HK-2 (cell line): Measurements from ENCODE around the gene PARM1.

Experiments used
- DNase-seq: peaks from one replicate; pipeline ENCODE4 v3.0.0-alpha.2; 2018; ENCODE audit not compliant: unreplicated experiment

The PARM1 gene, protein sequence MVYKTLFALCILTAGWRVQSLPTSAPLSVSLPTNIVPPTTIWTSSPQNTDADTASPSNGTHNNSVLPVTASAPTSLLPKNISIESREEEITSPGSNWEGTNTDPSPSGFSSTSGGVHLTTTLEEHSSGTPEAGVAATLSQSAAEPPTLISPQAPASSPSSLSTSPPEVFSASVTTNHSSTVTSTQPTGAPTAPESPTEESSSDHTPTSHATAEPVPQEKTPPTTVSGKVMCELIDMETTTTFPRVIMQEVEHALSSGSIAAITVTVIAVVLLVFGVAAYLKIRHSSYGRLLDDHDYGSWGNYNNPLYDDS

DNA sequence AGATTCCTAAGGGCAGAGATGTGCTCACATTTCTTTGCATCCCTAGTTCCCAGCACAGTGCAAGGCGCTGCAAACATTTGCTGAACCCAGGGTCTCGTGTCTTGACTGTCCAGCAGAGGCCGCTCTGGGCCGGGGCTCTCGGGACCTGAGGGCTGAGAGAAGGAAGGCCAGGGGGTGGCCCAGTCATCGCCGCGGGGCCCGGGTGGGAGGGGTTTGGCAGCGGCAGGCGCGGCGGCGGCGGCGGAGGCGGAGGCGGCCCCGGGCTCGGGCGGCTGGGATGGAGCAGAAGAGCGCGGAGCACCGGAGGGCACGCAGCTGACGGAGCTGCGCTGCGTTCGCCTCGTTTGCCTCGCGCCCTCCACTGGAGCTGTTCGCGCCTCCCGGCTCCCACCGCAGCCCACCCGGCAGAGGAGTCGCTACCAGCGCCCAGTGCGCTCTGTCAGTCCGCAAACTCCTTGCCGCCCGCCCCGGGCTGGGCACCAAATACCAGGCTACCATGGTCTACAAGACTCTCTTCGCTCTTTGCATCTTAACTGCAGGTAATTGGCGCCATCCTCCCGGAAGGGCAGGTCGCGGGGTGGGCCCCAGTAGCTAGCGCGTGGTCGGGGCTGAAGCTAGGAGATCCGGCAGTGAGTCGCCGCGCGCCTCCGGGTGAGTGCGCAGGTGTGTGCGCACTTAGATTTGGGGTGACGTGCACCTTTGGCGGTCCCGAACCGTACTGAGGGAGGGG is at the start of gene PARM1:
Gene PARM1, plus strand, starts transcription at position 285 of the 730 bp plus-strand sequence. Its CDS starts 212 bp downstream, at position 497.
- DNase-seq, result peak; percentile 88

DNA sequence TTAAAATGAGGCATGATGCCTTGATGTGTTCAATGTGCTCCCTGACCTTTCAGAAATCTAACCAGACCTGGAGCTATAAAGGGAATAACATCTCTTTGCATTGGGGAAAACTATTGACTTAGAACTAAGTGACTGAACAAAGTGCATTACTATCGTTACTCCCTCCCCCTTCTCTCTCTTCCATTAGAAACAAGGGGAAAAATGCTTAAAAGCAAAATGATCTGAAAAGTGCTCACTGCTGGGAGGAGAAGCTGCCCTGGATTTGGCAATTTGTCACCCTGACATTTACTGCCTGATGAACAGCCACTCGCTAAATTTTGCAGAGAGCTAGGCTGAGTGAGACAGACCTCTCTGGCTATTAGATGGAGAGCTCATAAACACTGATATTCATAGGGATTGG is 48.6 kb upstream of the PARM1 start:
- no peak for DNase-seq

DNA sequence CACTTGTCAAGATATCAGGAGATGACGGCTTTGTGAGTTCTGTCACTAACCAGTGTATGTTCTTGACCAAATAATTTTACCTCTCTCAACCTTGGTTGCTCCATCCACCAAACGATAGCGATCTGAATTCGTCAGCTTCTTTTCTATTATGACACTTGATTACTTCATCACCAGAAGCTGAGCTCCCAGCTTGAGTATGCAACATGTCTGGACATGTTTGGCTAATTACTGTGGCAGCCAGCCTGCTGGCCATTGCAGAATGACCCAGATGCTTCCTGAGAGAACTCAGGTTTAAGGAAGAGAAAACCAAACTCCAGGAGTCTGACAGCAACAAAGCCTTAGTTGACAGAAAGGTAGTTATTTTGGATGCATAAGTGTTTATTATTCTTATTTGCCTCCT is 46.4 kb upstream of the PARM1 start:
- no peak for DNase-seq

DNA sequence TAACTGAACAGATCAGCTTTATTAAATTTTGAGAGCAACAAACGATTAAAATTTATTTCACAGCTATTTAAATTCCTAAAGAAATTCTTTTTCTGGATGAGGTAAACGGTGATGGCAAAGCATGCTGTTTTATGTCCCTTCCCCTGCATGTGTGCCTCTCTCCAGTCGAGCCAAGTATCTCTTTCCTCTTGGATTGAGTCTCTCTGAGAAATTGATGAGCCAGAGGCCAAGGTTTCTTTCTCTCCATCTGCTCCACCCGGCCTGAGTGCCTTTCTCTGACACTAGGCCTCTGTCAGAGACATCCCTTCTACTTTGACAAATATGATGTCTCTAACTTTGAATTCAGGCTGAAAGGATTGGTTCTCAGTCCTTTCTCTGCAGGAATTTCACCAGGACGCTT is 42.6 kb upstream of the PARM1 start:
- no peak for DNase-seq

DNA sequence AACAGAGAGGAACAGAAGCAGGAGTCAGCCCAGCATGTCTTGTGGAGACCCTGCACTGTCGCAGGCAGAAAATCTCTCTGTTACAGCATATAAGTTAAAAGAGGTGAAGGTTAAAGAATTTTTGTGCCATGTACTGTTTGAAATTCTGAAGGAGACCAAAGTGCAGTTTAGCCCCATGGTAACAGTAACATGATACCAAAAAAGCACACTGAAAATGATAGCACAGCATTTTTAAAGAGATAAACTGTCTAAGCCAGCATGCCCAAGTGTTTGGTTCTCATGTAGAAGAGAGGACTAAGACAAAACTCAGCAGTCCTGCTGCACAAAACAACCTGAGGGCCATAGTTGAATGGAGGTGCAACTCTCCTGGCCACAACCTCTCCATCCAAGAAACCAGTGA is 41.9 kb upstream of the PARM1 start:
- no peak for DNase-seq

DNA sequence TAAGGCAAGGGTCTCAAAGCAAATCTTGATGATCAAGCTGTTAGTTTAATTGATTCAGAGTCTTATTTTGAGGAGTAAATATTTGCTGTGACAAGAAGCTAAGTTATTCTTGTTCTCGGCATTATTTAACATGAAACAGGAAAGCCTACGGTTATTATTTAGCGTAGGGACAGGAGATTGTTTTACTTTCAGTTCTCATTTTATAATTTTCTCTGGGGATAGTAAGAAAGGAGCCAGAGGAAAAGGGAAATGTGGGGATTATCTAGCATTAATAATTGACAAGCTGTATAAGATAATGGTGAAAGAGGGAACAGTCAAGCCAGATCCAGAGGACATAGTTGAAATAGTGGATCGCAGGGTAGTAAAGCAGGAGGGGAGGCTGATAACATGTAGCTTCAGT is 39.7 kb upstream of the PARM1 start:
- DNase-seq, result no peak

DNA sequence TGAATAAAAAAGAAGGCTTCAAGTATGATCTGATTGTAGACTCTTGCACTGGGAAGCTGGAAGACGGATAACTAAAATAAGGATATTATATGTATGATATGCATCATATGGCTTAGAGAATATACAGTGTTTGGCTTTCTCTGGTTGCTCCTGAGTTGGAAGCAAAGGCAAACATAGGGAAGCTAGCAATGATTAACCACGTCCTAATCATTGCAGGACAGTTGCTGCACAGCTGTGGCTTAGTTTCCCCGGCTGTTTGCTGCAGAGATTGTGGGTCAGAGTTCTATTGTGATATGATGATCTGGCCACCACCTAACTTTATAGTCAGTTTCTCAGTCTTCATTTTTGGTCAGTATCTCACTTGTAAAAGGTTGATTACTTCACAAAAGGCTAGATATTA is 36.3 kb upstream of the PARM1 start:
- DNase-seq, result no peak

DNA sequence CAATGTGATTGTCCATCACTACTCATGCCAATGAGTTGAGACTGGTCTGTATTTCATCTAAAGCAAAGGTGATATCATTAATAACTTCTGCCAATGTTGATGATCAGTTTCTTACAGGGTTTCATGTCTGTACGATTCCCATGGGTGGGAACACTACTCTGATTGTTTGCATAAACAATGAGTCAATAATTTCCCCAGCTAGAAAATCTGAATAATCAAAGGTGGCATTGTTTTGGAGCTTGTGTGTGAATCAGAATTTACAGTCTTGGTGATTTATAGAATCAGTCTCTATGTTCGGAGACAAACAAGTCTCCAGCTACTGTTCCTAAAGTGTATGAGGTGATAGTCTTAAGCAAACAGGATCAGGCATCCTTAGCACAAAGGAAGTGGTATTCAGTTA is 35.5 kb upstream of the PARM1 start:
- no peak for DNase-seq

DNA sequence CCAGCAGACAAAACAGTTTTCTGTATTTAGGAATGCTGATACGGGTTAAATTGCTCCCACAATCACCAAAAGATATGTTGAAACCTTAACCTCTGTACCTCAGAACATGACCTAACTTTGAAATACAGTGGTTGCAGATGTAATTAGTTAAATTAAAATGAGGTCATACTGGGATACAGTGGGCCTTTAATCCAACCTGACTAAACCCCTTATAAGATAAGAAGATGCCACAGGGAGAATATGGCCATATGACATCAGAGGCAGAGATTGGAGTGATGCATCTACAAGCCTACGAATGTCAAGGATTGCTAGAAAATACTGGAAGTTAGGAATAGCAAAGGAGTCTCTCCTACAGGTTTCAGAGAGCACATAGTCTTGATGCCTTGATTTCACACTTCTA is 32.1 kb upstream of the PARM1 start:
- DNase-seq, result no peak

DNA sequence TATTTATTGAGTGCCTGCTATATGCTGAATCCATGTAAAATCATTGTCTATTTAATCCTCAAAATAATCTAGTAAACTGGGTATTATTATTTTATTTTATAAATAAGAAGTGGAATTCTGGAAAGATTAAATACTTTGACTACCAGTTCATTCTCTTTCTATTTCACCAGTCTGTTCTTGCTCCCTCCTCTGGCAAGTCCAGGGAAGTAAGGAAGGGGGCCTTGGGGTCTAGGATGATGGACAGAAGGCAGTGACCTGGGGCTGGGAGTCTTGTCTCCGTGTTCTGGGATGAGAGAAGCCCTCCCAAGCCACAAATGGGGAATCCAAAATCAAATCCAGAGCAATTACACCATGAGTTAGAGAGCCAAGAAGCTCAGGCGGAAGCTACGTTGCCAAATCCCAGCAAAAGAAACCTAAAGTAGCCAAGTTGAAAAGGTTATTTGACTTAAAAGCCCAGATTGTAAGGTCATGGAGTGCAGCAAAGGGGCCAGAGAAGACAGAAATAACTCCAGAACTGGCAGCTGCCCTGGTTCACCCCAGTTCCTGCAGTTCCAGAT is 28.3 kb upstream of the PARM1 start:
- no peak for DNase-seq

DNA sequence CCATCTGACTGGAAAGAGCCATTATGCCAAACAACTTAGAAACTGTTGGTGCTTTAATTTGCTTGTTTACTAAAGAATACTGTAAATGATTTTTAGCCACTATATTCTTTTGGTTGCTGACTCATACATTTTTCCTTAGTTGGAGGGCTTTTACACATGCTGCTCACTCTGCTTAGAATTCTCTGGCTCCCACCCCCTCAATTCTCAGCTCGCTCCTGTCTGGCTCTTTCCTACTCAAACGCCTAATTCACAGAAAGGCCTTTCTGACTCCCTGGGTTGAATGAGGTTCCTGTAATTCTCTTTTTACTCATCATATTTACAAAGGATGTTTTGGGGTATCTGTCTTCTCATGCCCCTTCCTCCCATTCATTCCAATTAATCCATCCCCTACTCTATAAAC is 26.1 kb upstream of the PARM1 start:
- no peak for DNase-seq

DNA sequence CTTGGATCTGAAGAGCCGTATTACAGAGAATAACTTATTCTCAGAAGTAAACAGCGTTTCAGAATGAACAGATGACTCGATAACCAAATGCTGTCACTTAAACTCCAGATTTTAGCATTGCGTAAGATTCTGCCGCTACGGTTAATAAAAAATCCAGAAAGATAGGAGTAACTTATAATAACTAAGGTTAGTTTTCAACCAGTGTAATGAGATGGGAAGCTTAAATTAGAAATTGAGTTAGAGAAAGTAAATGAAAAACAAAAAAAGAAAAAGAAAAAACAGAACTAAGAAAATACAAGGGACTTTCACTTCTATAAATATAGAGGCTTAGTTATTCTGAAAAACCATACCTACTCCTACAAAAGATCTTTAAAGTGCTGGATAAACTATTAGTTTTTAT is 13.1 kb upstream of the PARM1 start:
- no peak for DNase-seq

DNA sequence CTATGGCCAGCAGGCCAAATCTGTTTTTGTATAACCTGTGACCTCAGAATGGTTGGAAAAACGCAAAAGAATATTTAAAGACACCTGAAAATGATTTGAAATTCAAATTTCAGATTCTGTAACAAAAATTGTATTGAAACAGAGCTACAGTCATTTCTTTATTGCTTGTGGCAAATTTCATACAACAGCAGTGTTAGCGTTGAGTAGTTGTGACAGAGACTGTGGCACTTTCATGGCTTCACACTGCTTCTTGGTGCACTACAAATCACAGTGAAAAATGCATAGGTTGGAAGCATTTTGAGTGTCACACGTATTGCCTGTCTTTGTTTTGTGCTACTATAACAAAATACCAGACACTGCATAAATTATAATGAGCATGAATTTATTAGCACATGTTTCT is 12.2 kb upstream of the PARM1 start:
- DNase-seq, result no peak

DNA sequence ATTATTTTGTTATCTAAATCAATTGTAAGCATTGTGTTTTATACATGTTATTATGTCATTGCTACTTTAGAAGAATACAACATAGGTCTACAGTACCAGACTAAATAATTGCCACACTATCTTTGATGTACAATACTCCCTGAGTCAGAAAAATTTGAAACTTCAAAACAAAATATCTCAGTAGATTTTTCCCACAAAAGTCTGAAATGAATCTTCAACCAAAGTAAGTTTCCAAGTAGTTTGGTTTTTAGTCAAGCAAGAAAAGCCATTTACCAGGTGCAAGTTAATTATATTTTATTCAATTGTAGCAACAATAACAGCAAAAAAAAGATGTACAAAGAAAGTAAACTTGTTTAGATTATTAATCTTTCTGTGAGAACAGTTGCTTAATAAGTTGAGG is 11.4 kb upstream of the PARM1 start:
- DNase-seq, result no peak

DNA sequence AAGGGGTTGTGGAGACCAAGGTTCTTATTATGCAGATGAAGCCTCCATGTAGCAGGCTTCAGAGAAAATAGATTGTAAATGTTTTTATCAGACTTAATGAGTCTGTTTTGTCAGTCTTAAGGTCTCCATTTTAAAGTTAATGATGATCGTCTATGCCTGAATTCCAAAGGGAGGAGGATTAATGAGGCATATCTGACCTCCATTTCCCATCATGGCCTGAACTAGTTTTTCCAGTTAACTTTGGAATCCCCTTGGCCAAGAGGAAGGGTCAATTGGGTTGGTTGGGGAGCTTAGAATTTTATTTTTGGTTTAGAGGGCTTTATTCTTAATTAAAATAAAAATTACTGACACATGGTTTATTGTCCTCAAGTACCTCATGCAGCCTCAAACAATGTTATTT is 6.9 kb upstream of the PARM1 start:
- no peak for DNase-seq

DNA sequence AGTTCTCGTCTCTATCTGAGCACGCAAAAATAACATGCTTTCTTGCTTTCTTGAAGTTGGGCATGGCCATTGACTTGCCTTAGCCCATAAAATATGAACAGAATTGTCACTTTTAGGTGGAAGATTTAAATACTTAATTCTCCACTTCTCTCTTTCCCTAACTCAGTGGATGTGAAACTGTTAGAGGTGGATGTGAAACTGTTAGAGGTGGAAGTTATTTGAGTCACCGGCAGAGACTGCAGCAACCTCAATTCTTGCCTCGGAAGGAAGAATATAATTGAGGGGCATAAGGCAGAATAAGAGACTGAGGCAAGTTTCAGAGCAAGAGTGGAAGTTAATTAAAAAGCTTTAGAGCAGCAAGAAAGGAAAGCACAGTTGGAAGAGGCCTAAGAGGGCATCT is 2.8 kb upstream of the PARM1 start:
- no peak for DNase-seq

DNA sequence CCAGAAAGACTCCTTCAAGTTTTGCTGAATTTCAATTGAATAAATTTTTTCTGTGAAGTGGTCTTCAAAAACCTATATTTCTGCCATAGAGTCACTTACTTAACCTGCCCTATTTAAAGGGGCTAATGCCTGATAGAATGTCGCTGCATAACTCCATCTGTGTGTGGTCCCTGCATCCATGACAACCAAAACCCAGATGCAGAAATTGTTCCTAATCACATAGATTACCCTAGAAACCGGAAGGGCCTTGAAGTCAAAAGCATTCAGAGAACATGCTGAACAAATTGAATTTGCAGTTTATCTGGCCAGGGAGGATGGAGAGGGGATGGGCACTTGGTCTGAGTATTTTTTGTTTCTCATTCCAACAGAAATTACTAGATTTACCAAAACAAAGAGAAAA is 1.5 kb upstream of the PARM1 start:
- DNase-seq, result no peak

DNA sequence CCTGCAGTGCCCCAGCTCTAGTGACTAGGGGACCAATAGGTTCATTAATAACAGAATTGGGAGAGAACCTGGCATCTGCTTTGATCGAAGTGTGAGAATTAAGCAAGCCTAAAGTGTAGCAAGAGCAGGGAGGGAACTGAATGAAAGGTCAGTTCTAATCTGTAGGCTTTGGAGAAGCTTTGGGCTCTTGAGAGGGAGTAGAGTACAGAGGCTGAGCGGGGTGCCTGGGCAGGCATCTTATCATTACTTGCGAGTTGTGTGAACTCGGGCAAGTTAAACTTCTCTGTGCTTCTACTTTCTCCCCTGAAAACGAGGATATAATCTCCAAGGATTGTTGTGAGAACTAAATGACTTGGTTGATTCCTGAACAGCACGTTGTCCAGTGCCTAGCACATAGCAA is 906 bp upstream of the PARM1 start:
- no peak for DNase-seq

DNA sequence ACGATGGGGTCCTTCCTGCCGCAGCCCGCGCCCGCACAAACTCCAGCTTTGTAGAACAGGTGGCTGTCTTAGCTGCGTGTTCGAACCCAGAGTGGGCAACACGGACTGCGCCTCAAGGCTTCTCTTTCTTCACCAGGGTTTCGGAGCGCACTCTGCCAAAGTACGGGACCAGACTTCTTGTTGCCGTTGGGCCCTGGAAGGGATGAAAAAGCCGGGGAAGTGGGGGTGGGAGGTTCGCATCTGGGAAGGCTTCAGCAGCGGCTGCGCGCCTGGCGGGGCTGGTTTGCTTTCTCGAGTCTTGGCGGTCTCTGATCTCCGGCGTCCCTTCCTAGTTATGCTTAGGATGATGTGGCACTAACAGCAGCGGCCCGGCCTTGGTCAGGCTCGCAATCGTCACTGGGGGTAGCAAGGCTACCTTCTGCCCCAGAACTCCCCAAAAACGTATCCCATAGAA is 673 bp downstream of the PARM1 start:
- peak; percentile 5 for DNase-seq

DNA sequence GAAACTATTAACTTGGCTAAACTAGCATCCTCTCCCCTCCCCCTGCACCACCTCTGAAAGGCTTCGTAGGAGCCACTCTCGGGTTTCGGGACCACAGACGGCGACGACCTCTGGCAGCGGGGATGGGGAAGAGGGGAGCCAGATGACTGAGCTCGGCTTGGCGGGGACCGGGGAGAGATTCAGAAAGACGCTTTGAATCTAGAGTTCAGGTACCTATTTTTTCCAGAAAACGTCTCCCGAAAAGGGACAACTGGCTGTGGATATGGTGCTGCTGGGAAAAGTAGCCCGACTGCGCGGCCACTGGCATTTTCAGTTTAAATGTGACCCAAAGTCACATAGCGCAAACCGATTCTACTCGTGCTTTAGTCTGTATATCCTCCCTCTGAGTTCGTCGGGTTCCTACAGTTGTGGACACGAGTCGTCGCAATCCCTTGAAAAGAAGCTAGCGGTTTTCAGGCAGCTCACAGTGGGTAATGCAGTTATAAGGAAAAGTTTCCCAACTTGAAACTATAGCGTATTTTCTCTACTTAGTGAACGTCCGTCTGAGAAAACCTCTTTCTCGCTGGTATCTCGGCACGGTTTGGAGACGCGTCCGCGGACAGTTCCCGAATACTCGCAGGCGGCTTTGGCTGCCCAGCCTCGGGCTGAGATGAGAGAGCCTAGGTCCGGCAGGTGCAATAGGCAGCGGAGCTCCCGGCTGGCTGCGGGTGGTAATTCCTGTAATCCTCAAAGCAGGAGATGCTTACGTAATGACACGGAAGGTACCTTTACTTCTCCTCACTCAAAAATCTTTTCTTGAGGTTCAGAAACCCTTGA is 1.3 kb downstream of the PARM1 start:
- peak; percentile 3 for DNase-seq

DNA sequence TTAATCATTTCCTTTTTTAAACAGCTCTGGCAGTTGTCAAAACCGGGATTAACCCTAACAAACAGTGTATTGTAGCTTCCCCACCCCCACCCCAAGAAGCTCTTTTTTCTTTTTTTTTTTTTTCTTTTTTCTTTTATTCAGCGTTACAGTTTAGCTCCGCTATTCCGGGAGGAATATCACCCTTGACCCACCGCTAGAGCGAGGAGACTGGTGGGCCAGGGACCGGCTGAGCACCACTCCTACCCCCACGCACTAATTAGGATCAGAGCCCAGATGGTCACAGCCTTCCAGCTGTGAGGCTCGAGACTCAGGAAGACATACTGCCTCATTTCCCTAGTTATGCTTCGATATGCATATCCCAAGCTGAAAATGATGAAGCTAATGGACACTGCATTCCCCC is 2.0 kb downstream of the PARM1 start:
- no peak for DNase-seq

DNA sequence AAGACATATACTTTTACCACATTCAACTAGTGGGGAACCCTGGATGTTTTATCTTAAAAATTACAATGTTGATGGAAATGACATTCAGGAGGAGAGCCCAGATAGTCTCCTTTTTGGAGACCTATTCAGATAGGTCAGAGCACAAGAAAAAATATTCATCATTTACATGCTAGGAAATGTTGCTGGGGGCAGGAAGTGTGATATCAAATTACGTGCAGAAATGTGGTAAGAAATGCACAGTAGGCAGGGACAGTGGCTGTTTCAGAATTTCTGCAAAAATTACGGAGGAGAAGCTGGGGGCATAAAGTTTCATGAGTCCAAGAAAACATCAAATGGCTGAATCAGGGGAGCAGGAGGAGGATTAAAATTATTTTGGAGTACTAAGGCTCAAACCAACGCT is 8.2 kb downstream of the PARM1 start:
- no peak for DNase-seq
